GM12878 (cell line): Measurements from ENCODE around the gene WWP2. TPM values are rescaled to one million over a fixed set of nuclear protein-coding genes. Genes with fewer than 3 reads are reported as not detected.
A peak's percentile ranks its signal among the peaks of the same experiment; 100 is the strongest.

Experiments used
- ATF2 ChIP-seq: IDR thresholded peaks from 2 replicates; pipeline ENCODE4 v1.6.1; 2012; ENCODE audit warnings: low read length, inconsistent platforms
- CREM ChIP-seq: IDR thresholded peaks from 2 replicates; pipeline ENCODE4 v1.6.1; 2014; ENCODE audit warnings: antibody characterized with exemption, low read depth
- E2F4 ChIP-seq: IDR thresholded peaks from 2 replicates; pipeline ENCODE4 v1.6.1; 2012; ENCODE audit warnings: low read depth, low read length, improper control_type of control experiment
- EGR1 ChIP-seq, 2 experiments: IDR thresholded peaks; 1 replicate in 1 of 2; 2 replicates in 1 of 2; pipeline ENCODE4 v1.6.1; 2011 to 2012; ENCODE audit warnings: low read depth in 2 of 2, low read length in 2 of 2, borderline replicate concordance in 1 of 2, mild to moderate bottlenecking in 1 of 2, moderate library complexity in 1 of 2
- FOXK2 ChIP-seq: fragments of 450-650 bp; IDR thresholded peaks from 2 replicates; pipeline ENCODE4 v1.6.1; 2017; ENCODE audit warnings: mild to moderate bottlenecking, moderate library complexity
- HCFC1 ChIP-seq: fragments of 150-350 bp; IDR thresholded peaks from 2 replicates; pipeline ENCODE4 v1.6.1; 2014; ENCODE audit warnings: low read length
- IKZF1 ChIP-seq: fragments of 450-650 bp; conservative IDR thresholded peaks from 2 replicates; pipeline ENCODE4 v1.6.1; 2017; ENCODE audit warnings: antibody characterized with exemption, mild to moderate bottlenecking
- IRF5 ChIP-seq: fragments of 450-650 bp; IDR thresholded peaks from 2 replicates; pipeline ENCODE4 v1.6.1; 2017; ENCODE audit warnings: borderline replicate concordance
- JUNB ChIP-seq: IDR thresholded peaks from 2 replicates; pipeline ENCODE4 v1.6.1; 2016; ENCODE audit warnings: antibody characterized with exemption, mild to moderate bottlenecking
- KAT2A ChIP-seq: conservative IDR thresholded peaks from 2 replicates; pipeline ENCODE4 v1.6.1; 2011; ENCODE audit warnings: low read depth, low read length; ENCODE audit not compliant: control insufficient read depth
- MXI1 ChIP-seq: fragments of 150-350 bp; IDR thresholded peaks from 2 replicates; pipeline ENCODE4 v1.6.1; 2011; ENCODE audit warnings: low read depth, mild to moderate bottlenecking, inconsistent platforms, low read length, improper control_type of control experiment
- PAX5 ChIP-seq: IDR thresholded peaks from 2 replicates; pipeline ENCODE4 v1.6.1; 2011; ENCODE audit warnings: low read depth, low read length, borderline replicate concordance
- PBX3 ChIP-seq: IDR thresholded peaks from 2 replicates; pipeline ENCODE4 v1.6.1; 2011; ENCODE audit warnings: mild to moderate bottlenecking, low read depth, low read length, moderate library complexity; ENCODE audit not compliant: insufficient replicate concordance
- SIN3A ChIP-seq: IDR thresholded peaks from 2 replicates; pipeline ENCODE4 v1.6.1; 2012; ENCODE audit warnings: low read depth, low read length, improper control_type of control experiment
- SKIL ChIP-seq: fragments of 450-650 bp; IDR thresholded peaks from 2 replicates; pipeline ENCODE4 v1.6.1; 2017; ENCODE audit warnings: mild to moderate bottlenecking, low read depth, inconsistent platforms; ENCODE audit not compliant: poor library complexity, severe bottlenecking
- SMC3 ChIP-seq: IDR thresholded peaks from 2 replicates; pipeline ENCODE4 v1.6.1; 2011; ENCODE audit warnings: low read length, improper control_type of control experiment, borderline replicate concordance
- SUPT20H ChIP-seq: IDR thresholded peaks from 2 replicates; pipeline ENCODE4 v1.6.1; 2011; ENCODE audit warnings: low read depth, mild to moderate bottlenecking, low read length, moderate library complexity, borderline replicate concordance; ENCODE audit not compliant: control insufficient read depth
- TCF3 ChIP-seq: IDR thresholded peaks from 2 replicates; pipeline ENCODE4 v1.6.1; 2012; ENCODE audit warnings: low read depth, mild to moderate bottlenecking, low read length, borderline replicate concordance; ENCODE audit not compliant: insufficient read depth
- ZBED1 ChIP-seq: IDR thresholded peaks from 2 replicates; pipeline ENCODE4 v1.6.1; 2016; ENCODE audit warnings: borderline replicate concordance
- ZNF207 ChIP-seq: fragments of 450-650 bp; IDR thresholded peaks from 2 replicates; pipeline ENCODE4 v1.6.1; 2014; ENCODE audit warnings: antibody characterized with exemption, mild to moderate bottlenecking, borderline replicate concordance
- ZNF24 ChIP-seq: fragments of 450-650 bp; IDR thresholded peaks from 2 replicates; pipeline ENCODE4 v1.6.1; 2017; ENCODE audit warnings: antibody characterized with exemption, mild to moderate bottlenecking
- polyA plus RNA-seq, 11 experiments: library from polyadenylated mRNA; depleted of rRNA in 4 of 11; unstranded in 6 of 11; stranded (reverse) in 5 of 11; fragments of >200 nt; fragmentation: Nextera tagmentation in 4 of 11; fragmentation: Illumina TruSeq in 1 of 11; extraction: Ambion mirVana in 4 of 11; extraction: Trizol in 1 of 11; gene quantifications; 1 replicate in 1 of 11; 2 replicates in 10 of 11; pipeline versions ENCODE4 v1.2.1 to v1.2.3, GENCODE V29; 2011 to 2016; ENCODE audit warnings: inconsistent platforms in 2 of 11, missing spikeins in 2 of 11, low read depth in 1 of 11
- total RNA-seq, 4 experiments: library from RNA; depleted of rRNA in 3 of 4; stranded (reverse); fragments of >200 nt in 3 of 4; fragmentation: Illumina TruSeq in 1 of 4; extraction: Trizol in 1 of 4; gene quantifications; 2 replicates each; pipeline versions ENCODE4 v1.2.1 to v1.2.3, GENCODE V29; 2013 to 2021

The WWP2 gene
- total and polyA plus RNA-seq, 10 of the 15 experiments (the other 5 are each of a cell fraction or from before 2014, with no cell fraction given), result 2.8 to 47.0 (median 23.8) TPM

- no peak for TF ChIP-seq E2F4
- TF ChIP-seq CREM, result no peak
- TF ChIP-seq PAX5, result no peak
- no peak for TF ChIP-seq ATF2
- peak; percentile 54; the same call in 1 of the 2 replicates for TF ChIP-seq HCFC1
- TF ChIP-seq ZNF207, result no peak
- no peak for TF ChIP-seq JUNB
- TF ChIP-seq MXI1, result 0 out of 2 replicates have a peak, but pooled peaks have one; percentile 45
- TF ChIP-seq IRF5, result no peak
- peak; percentile 58; the same call in 1 of the 2 replicates for TF ChIP-seq TCF3
- peak; percentile 42; the same call in 1 of the 2 replicates for TF ChIP-seq ZBED1
- TF ChIP-seq SKIL, result no peak
- no peak for TF ChIP-seq PBX3
- TF ChIP-seq SMC3, result no peak
- no peak for TF ChIP-seq SUPT20H
- peak; percentile 48 for TF ChIP-seq IKZF1
- peak; percentile 29; the same call in 1 of the 2 replicates for TF ChIP-seq FOXK2
- no peak for TF ChIP-seq KAT2A
- TF ChIP-seq EGR1 (IDR thresholded peaks at IDR 0.05; ENCODE audit: borderline replicate concordance in 1 of 2, low read depth in 2 of 2, low read length in 2 of 2), result peak in 1 of 2 experiments; percentile 58; a peak in 2 of 3 replicates
- peak; percentile 84 for TF ChIP-seq SIN3A
- peak; percentile 49; the same call in 1 of the 2 replicates for TF ChIP-seq ZNF24
Observed at GRCh38 chr16:69761983-69762813, at the start of gene WWP2 (continued).
